GM12865 (cell line): ENCODE results near the gene MXRA7.

ENCODE experiments used
- DNase-seq: peaks from one replicate; pipeline ENCODE4 v3.0.0; 2010; ENCODE audit warnings: low read depth
- H3K4me3 ChIP-seq: 2 replicates; pipeline ENCODE4 v1.5.1; 2011; ENCODE audit warnings: mild to moderate bottlenecking, low read depth, low read length, control low read depth
- CTCF ChIP-seq: IDR thresholded peaks from 2 replicates; pipeline ENCODE4 v1.5.1; 2011; ENCODE audit warnings: low read length, control low read depth, low read depth, inconsistent platforms; ENCODE audit not compliant: insufficient read depth; ENCODE audit errors: missing control alignments

The MXRA7 gene

GRCh38 chr17:76667491-76667755 lies 43.3 kb downstream of the MXRA7 start:
- no peak overlapping the region for H3K4me3 ChIP-seq
- no peak for TF ChIP-seq CTCF
- DNase-seq, result no peak

GRCh38 chr17:76660656-76661042 lies 50.1 kb downstream of the MXRA7 start:
- DNase-seq, result no peak
- no peak for TF ChIP-seq CTCF
- no peak overlapping the region for H3K4me3 ChIP-seq

- H3K4me3 ChIP-seq, result no peak overlapping the region
- no peak for TF ChIP-seq CTCF
- DNase-seq, result no peak
Observed at GRCh38 chr17:76659928-76660655, 50.7 kb downstream of the MXRA7 start.

GRCh38 chr17:76658242-76658662 lies 52.5 kb downstream of the MXRA7 start:
- DNase-seq, result no peak
- no peak overlapping the region for H3K4me3 ChIP-seq
- no peak for TF ChIP-seq CTCF

- no peak for TF ChIP-seq CTCF
- no peak for DNase-seq
Observed at GRCh38 chr17:76657505-76658241, 53.1 kb downstream of the MXRA7 start.

GRCh38 chr17:76654408-76654807 lies 56.4 kb downstream of the MXRA7 start:
- H3K4me3 ChIP-seq, result no peak overlapping the region
- TF ChIP-seq CTCF, result no peak
- DNase-seq, result no peak

More at GRCh38 chr17:76657505-76658241, 53.1 kb downstream of the MXRA7 start:
- H3K4me3 ChIP-seq, result no peak overlapping the region
